ENCODE data around the gene SLC22A16. TPM values are rescaled to one million over a fixed set of nuclear protein-coding genes. Genes with fewer than 3 reads are reported as not detected.
A peak's percentile ranks its signal among the peaks of the same experiment; 100 is the strongest.

The SLC22A16 gene
- total RNA-seq, 5 donors from 2014 or later (not counting 1 experiment from before 2014, with no cell fraction given), result not detected

DNA sequence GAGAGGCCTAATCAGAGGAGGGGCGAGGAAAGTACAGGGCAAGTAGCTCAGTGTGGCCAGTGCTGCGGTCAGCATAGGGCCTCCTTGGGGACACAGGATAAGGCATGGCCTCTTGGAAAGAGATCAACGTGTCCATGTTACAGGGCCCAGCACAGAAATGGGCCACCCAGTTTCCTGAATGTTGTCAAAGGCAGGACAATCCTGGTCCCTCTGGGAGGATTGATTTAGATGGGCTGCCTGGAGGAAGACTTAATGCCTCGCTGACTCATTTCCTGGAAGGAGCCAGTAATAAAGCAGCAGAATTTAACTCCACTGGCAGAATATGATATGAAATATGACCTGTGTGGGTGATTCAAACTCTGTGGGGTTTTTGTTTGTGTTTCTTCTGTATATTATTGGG, 77.6 kb downstream of the SLC22A16 start:
- H3K4me1 Mint-ChIP-seq, result no peaks in the 10 kb centered on the region
- peak overlapping the region in 2 of 3 donors; percentile 25 to 53 for H3K4me3 Mint-ChIP-seq
- peaks cover 0 to 6% of the 10 kb centered on the region in 2 experiments for H3K27me3 ChIP-seq (replicated peaks in 1 of 2; ENCODE audit: control insufficient read depth in 2 of 2, extremely low read depth in 1 of 2, insufficient read depth in 2 of 2, low read length in 1 of 2)

DNA sequence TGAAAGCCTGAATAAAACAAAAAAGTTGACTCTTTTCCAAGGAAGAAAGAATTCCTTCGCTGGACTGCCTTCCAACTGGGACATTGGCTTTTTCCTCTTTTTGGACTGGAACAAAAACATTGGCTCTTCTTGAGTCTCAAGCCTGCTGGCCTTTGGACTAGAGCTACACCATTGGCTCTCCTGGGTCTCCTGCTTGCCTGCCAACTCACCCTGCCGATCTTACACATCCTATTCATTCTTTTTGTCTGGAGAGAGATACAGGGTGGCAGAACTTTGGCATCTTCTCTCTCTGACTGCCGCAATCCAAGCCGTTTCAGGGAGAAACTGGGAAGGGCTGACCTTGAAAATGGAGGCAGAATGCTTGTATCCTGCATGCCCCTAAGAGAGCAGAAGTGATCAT, 81.2 kb downstream of the SLC22A16 start:
- H3K4me1 ChIP-seq (ENCODE audit: control insufficient read depth in 1 of 2, extremely low read depth in 1 of 2, insufficient read depth in 2 of 2, low read length in 2 of 2), result peaks cover under 1 to 5% of the 10 kb centered on the region in 2 experiments
- H3K27ac Mint-ChIP-seq, result no peak overlapping the region
- peaks cover 0 to 6% of the 10 kb centered on the region in 2 experiments for H3K27me3 ChIP-seq (replicated peaks in 1 of 2; ENCODE audit: control insufficient read depth in 2 of 2, extremely low read depth in 1 of 2, insufficient read depth in 2 of 2, low read length in 1 of 2)
- no peaks in the 10 kb centered on the region for H3K36me3 Mint-ChIP-seq
- no peak overlapping the region for H3K4me3 Mint-ChIP-seq
- ATAC-seq (replicated peaks in 1 of 4) (no peak), DNase-seq (no peak)
- H3K4me3 ChIP-seq (ENCODE audit: control insufficient read depth in 1 of 2, extremely low read depth in 1 of 2, low read length in 1 of 2), result no peak overlapping the region
- no peaks in the 10 kb centered on the region for H3K9me3 ChIP-seq
- no peaks in the 10 kb centered on the region for H3K36me3 ChIP-seq (ENCODE audit: control insufficient read depth in 2 of 2, extremely low read depth in 1 of 2, insufficient read depth in 1 of 2, low read length in 1 of 2)
- H3K27me3 Mint-ChIP-seq, result peaks cover 3 to 5% of the 10 kb centered on the region in 2 donors
- 56% methylated on average over 4 of the region's 4 CpGs for WGBS (ENCODE audit: insufficient coverage)
- H3K4me1 Mint-ChIP-seq, result peaks cover 6 to 9% (median 6%) of the 10 kb centered on the region in 3 donors
- CTCF ChIA-PET, result no interaction called here
- POLR2A ChIA-PET, result no interaction called here
- H3K27ac ChIP-seq (ENCODE audit: low read length), result no peak overlapping the region
- no peaks in the 10 kb centered on the region for H3K9me3 Mint-ChIP-seq

More for the DNA sequence above, 77.6 kb downstream of the SLC22A16 start:
- CTCF ChIA-PET, result no interaction called here
- POLR2A ChIA-PET, result no interaction called here
- Histone ChIP-seq H3K4me3 (ENCODE audit: control insufficient read depth in 1 of 2, extremely low read depth in 1 of 2, low read length in 1 of 2) (no peak overlapping the region), H3K9me3 (no peaks in the 10 kb centered on the region), H3K27ac (ENCODE audit: low read length) (no peak overlapping the region), H3K4me1 (ENCODE audit: control insufficient read depth in 1 of 2, extremely low read depth in 1 of 2, insufficient read depth in 2 of 2, low read length in 2 of 2) (no peaks in the 10 kb centered on the region), H3K36me3 (ENCODE audit: control insufficient read depth in 2 of 2, extremely low read depth in 1 of 2, insufficient read depth in 1 of 2, low read length in 1 of 2) (no peaks in the 10 kb centered on the region)
- WGBS (ENCODE audit: insufficient coverage), result 76% methylated on average over 4 of the region's 4 CpGs
- Mint-ChIP-seq H3K36me3 (no peaks in the 10 kb centered on the region), H3K27me3 (peaks cover 3 to 6% of the 10 kb centered on the region in 2 donors), H3K27ac (no peak overlapping the region), H3K9me3 (no peaks in the 10 kb centered on the region)
- DNase-seq (no peak), ATAC-seq (replicated peaks in 1 of 4) (no peak)

DNA sequence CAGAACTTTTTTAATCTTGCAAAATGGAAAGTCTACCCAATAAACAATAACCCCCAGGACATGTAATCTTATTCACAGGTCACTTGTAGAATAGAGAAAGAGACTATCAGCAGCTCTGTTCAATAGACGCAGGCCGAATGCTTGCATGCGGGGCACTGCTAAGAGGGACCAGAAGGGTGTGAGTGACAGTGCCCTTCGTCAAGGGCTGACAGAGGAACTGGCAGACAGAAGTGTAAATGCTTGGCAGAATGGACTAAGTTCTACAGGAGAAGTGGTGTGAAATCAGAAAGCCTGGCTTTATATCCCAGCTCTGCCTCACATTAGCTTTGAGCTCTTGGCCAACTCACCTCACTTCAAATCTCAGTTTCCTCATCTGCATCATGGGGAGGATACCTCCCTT, 82.0 kb downstream of the SLC22A16 start:
- H3K27me3 ChIP-seq (replicated peaks in 1 of 2; ENCODE audit: control insufficient read depth in 2 of 2, extremely low read depth in 1 of 2, insufficient read depth in 2 of 2, low read length in 1 of 2), result peaks cover 0 to under 1% of the 10 kb centered on the region in 2 experiments
- WGBS (ENCODE audit: insufficient coverage), result 82% methylated on average over 3 of the region's 4 CpGs
- no peak overlapping the region for H3K4me3 ChIP-seq (ENCODE audit: control insufficient read depth in 1 of 2, extremely low read depth in 1 of 2, low read length in 1 of 2)
- H3K4me1 ChIP-seq (ENCODE audit: control insufficient read depth in 1 of 2, extremely low read depth in 1 of 2, insufficient read depth in 2 of 2, low read length in 2 of 2), result peaks cover 6 to 10% of the 10 kb centered on the region in 2 experiments
- no peaks in the 10 kb centered on the region for H3K36me3 ChIP-seq (ENCODE audit: control insufficient read depth in 2 of 2, extremely low read depth in 1 of 2, insufficient read depth in 1 of 2, low read length in 1 of 2)
- no peak overlapping the region for H3K27ac ChIP-seq (ENCODE audit: low read length)
- Mint-ChIP-seq H3K36me3 (no peaks in the 10 kb centered on the region), H3K27me3 (peaks cover 3 to 5% of the 10 kb centered on the region in 2 donors), H3K9me3 (no peaks in the 10 kb centered on the region), H3K4me1 (peaks cover 15 to 17% (median 15%) of the 10 kb centered on the region in 3 donors), H3K27ac (no peak overlapping the region), H3K4me3 (no peak overlapping the region)
- ATAC-seq (replicated peaks in 1 of 4) (no peak), DNase-seq (no peak)
- H3K9me3 ChIP-seq, result no peaks in the 10 kb centered on the region
- ChIA-PET CTCF (interaction anchor here in 1 of 2 donors (0.6 kb wide), 1 partner anchor 906 kb away, joined by 5 read pairs; no protein-coding TSS in a partner anchor), POLR2A (no interaction called here)

DNA sequence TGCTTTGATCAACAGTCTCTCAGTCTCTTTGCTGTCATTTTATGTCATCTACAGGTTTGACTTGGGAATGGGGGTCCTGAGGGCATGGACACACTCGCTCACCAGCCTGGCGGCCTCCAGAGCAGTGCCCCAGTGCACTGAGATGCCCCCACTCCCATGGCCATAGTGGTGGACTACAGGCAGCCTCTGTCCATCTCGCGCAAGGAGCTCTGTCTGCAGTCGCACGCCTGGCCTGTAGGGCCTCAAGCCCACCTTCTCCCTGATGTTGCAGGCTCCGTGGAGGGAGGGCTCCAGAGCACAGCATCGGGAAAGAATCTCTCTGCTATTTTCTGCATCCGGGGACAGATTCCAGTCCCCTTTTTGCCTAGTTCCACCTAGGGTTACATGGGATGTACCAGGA, 83.7 kb downstream of the SLC22A16 start:
- CTCF ChIA-PET, result interaction anchor here (0.5 to 4.2 kb wide), 7 partner anchors 71 to 688 kb away, joined by 3 to 44 read pairs (median 5); no protein-coding TSS in a partner anchor
- peaks cover 20 to 25% (median 22%) of the 10 kb centered on the region in 3 donors for H3K4me1 Mint-ChIP-seq
- no peaks in the 10 kb centered on the region for H3K36me3 Mint-ChIP-seq
- Histone ChIP-seq H3K36me3 (ENCODE audit: control insufficient read depth in 2 of 2, extremely low read depth in 1 of 2, insufficient read depth in 1 of 2, low read length in 1 of 2) (no peaks in the 10 kb centered on the region), H3K4me3 (ENCODE audit: control insufficient read depth in 1 of 2, extremely low read depth in 1 of 2, low read length in 1 of 2) (no peak overlapping the region), H3K9me3 (no peaks in the 10 kb centered on the region), H3K27me3 (replicated peaks in 1 of 2; ENCODE audit: control insufficient read depth in 2 of 2, extremely low read depth in 1 of 2, insufficient read depth in 2 of 2, low read length in 1 of 2) (no peaks in the 10 kb centered on the region), H3K27ac (ENCODE audit: low read length) (no peak overlapping the region), H3K4me1 (ENCODE audit: control insufficient read depth in 1 of 2, extremely low read depth in 1 of 2, insufficient read depth in 2 of 2, low read length in 2 of 2) (peaks cover 9 to 21% of the 10 kb centered on the region in 2 experiments)
- no peaks in the 10 kb centered on the region for H3K9me3 Mint-ChIP-seq
- 89% methylated on average over 6 of the region's 9 CpGs for WGBS (ENCODE audit: insufficient coverage)
- H3K4me3 Mint-ChIP-seq, result no peak overlapping the region
- DNase-seq (no peak), ATAC-seq (replicated peaks in 1 of 4) (no peak)
- POLR2A ChIA-PET, result no interaction called here
- H3K27me3 Mint-ChIP-seq, result peaks cover 0 to 4% of the 10 kb centered on the region in 2 donors
- no peak overlapping the region for H3K27ac Mint-ChIP-seq

DNA sequence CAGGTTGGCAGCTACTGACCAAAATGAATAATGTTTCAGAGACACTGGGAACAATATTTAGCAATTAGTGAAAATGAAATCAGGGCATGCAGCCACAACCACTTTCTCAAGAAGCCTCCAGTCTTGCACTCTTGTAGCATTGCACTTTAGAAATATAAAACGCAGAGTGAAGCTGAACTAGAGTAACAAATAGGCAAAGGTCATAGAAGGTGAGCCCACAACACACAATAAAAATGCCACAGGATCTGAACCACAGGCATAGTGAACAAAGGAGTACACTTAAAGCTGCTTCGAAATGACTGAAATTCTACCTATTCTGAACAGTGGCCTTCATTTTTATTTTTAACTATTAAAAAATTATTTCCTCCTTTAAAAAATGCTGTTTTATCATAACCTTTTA, 86.0 kb downstream of the SLC22A16 start:
- no peak overlapping the region for H3K27ac ChIP-seq (ENCODE audit: low read length)
- ATAC-seq (replicated peaks in 1 of 4) (peak; percentile 27 to 65 (median 30)), DNase-seq (peak in 3 of 35 experiments; percentile 6 to 41 (median 19))
- H3K27me3 ChIP-seq (replicated peaks in 1 of 2; ENCODE audit: control insufficient read depth in 2 of 2, extremely low read depth in 1 of 2, insufficient read depth in 2 of 2, low read length in 1 of 2), result no peaks in the 10 kb centered on the region
- no peaks in the 10 kb centered on the region for H3K36me3 ChIP-seq (ENCODE audit: control insufficient read depth in 2 of 2, extremely low read depth in 1 of 2, insufficient read depth in 1 of 2, low read length in 1 of 2)
- H3K9me3 ChIP-seq, result no peaks in the 10 kb centered on the region
- no peak overlapping the region for H3K4me3 ChIP-seq (ENCODE audit: control insufficient read depth in 1 of 2, extremely low read depth in 1 of 2, low read length in 1 of 2)
- peaks cover 0 to 4% of the 10 kb centered on the region in 2 donors for H3K27me3 Mint-ChIP-seq
- ChIA-PET CTCF (interaction anchor here (0.6 to 4.2 kb wide), 14 partner anchors 10 to 875 kb away, joined by 3 to 44 read pairs (median 4); no protein-coding TSS in a partner anchor), POLR2A (interaction anchor here in 1 of 2 donors (0.6 kb wide), 1 partner anchor 149 kb away, joined by 3 read pairs; no protein-coding TSS in a partner anchor)
- no peaks in the 10 kb centered on the region for H3K9me3 Mint-ChIP-seq
- peak overlapping the region in 1 of 3 donors; percentile 16 for H3K4me3 Mint-ChIP-seq
- H3K4me1 ChIP-seq (ENCODE audit: control insufficient read depth in 1 of 2, extremely low read depth in 1 of 2, insufficient read depth in 2 of 2, low read length in 2 of 2), result peaks cover 9 to 21% of the 10 kb centered on the region in 2 experiments
- H3K27ac Mint-ChIP-seq, result peak overlapping the region; percentile 74 to 91
- no CpG with 5 or more reads among the region's 2 CpGs for WGBS (ENCODE audit: insufficient coverage)
- H3K36me3 Mint-ChIP-seq, result no peaks in the 10 kb centered on the region
- peaks cover 20 to 26% (median 22%) of the 10 kb centered on the region in 3 donors for H3K4me1 Mint-ChIP-seq

DNA sequence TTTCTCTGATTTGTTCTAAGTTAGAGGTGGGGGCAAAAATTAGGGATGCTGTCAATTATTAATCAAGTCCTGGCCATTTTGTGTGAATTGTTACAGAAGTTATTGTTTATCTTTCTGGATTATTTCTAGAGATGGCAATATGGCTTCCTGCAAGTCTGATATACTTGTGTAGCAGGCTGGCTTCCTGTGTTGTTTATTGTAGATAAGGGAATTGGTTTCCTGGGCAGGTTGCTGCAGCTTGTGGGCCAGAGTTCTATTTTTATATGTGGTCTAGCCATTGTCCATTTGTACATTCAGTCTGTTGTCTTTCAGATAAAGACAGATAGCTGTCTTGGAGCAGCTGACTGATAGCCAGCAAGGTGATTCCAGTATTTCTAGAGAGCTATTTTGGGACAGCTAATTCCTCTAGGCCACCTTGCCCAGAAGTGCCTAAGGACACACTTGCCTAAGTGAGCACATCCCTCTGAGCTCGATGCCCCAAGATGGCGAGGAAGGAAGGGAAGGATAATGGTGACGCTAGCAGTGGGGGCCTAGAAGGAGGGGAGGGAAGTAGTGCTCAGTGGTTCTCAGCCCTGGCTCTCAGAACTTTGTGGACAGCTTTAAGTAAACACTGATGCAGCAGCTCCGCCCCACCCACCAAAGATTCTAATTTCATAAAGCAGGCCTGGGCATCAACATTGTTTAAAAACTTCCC, 86.6 kb downstream of the SLC22A16 start:
- H3K4me3 ChIP-seq (ENCODE audit: control insufficient read depth in 1 of 2, extremely low read depth in 1 of 2, low read length in 1 of 2), result no peak overlapping the region
- CTCF ChIA-PET, result interaction anchor here (1.0 to 4.2 kb wide), 6 partner anchors 211 to 857 kb away, joined by 3 to 44 read pairs (median 4); no protein-coding TSS in a partner anchor
- H3K4me1 Mint-ChIP-seq, result peaks cover 20 to 26% (median 22%) of the 10 kb centered on the region in 3 donors
- H3K36me3 Mint-ChIP-seq, result no peaks in the 10 kb centered on the region
- H3K27me3 ChIP-seq (replicated peaks in 1 of 2; ENCODE audit: control insufficient read depth in 2 of 2, extremely low read depth in 1 of 2, insufficient read depth in 2 of 2, low read length in 1 of 2), result no peaks in the 10 kb centered on the region
- peaks cover 0 to 4% of the 10 kb centered on the region in 2 donors for H3K27me3 Mint-ChIP-seq
- POLR2A ChIA-PET, result interaction anchor here in 1 of 2 donors (0.6 kb wide), 1 partner anchor 148 kb away, joined by 3 read pairs; no protein-coding TSS in a partner anchor
- H3K9me3 ChIP-seq, result no peaks in the 10 kb centered on the region
- H3K4me1 ChIP-seq (ENCODE audit: control insufficient read depth in 1 of 2, extremely low read depth in 1 of 2, insufficient read depth in 2 of 2, low read length in 2 of 2), result peaks cover 9 to 21% of the 10 kb centered on the region in 2 experiments
- no CpG with 5 or more reads among the region's 4 CpGs for WGBS (ENCODE audit: insufficient coverage)
- peak in 2 of 4 experiments; percentile 26 to 49 for ATAC-seq (replicated peaks in 1 of 4)
- no peaks in the 10 kb centered on the region for H3K9me3 Mint-ChIP-seq
- H3K27ac Mint-ChIP-seq, result peak overlapping the region; percentile 74 to 91
- H3K36me3 ChIP-seq (ENCODE audit: control insufficient read depth in 2 of 2, extremely low read depth in 1 of 2, insufficient read depth in 1 of 2, low read length in 1 of 2), result no peaks in the 10 kb centered on the region
- peak overlapping the region; percentile 6 for H3K27ac ChIP-seq (ENCODE audit: low read length)
- H3K4me3 Mint-ChIP-seq, result peak overlapping the region in 1 of 3 donors; percentile 58
- DNase-seq, result peak in 2 of 35 experiments; percentile 4 to 9
